Middle frontal gyrus (tissue), 1 donor: ENCODE data around the gene MAGEA1.
"Not testable (repeated sequence)": the region's sequence is repeated elsewhere in the genome, so short reads cannot be mapped to it uniquely, and the experiment has no call there.

Experiments
- DNase-seq: peaks from one replicate; pipeline ENCODE4 v3.0.0-alpha.2; 2015; ENCODE audit warnings: low spot score; ENCODE audit errors: extremely low spot score

The MAGEA1 gene

GRCh38 chrX:153179131-153179530 lies at the start of gene MAGEA1:
Gene MAGEA1, plus strand, starts transcription at chrX:153179284. Its CDS starts 3,106 bp downstream, at chrX:153182390.
- no peak for DNase-seq

GRCh38 chrX:153132924-153133323 lies 46.2 kb upstream of the MAGEA1 start:
- not testable (repeated sequence) for DNase-seq

DNA sequence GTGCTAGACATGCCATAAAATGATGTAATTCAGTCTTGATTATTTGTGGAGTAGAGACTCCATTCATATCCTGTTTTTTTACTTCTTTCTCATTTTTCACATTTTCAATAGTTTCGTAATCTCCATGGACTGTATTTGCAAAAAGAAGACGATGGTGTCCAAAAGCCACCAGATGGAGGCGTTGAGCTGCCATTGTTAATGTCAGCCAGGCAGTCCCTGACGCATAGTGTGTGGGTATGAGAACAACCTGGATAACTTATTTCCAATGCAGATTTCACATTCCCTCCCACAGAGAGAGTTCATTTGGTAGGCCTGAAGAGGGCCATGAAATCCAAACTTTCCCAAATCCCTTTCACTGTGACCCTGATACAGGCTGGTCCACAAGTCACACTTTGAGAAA lies 40.0 kb upstream of the MAGEA1 start:
- not testable (repeated sequence) for DNase-seq

GRCh38 chrX:153146288-153146687 lies 32.8 kb upstream of the MAGEA1 start:
- DNase-seq = not testable (repeated sequence)

DNA sequence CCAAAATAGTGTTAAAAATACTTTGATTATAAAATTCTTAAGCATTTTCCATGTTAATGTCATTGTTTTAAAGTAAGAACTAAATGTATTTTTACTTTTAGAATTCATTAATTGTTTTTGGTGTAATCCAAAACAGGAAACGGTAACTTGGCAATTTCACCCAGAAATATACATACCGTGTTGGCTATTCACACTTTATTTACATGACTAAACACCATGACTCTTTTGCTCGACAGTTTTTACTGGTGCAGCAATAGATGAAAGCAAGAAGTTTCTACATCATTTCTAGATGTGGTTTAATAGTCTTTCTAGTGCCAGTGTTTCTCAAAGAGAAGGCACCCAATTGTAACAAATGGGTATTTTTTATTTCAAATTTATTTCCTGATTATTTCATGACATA lies 25.6 kb upstream of the MAGEA1 start:
- DNase-seq = no peak

- no peak for DNase-seq
Measured at GRCh38 chrX:153157450-153157849, 21.6 kb upstream of the MAGEA1 start.

GRCh38 chrX:153158319-153158718 lies 20.8 kb upstream of the MAGEA1 start:
- no peak for DNase-seq

- DNase-seq = no peak
Measured at GRCh38 chrX:153161952-153162351, 17.1 kb upstream of the MAGEA1 start.

- no peak for DNase-seq
Measured at GRCh38 chrX:153164733-153165132, 14.4 kb upstream of the MAGEA1 start.

- DNase-seq = not testable (repeated sequence)
Measured at GRCh38 chrX:153168423-153168822, 10.7 kb upstream of the MAGEA1 start.

DNA sequence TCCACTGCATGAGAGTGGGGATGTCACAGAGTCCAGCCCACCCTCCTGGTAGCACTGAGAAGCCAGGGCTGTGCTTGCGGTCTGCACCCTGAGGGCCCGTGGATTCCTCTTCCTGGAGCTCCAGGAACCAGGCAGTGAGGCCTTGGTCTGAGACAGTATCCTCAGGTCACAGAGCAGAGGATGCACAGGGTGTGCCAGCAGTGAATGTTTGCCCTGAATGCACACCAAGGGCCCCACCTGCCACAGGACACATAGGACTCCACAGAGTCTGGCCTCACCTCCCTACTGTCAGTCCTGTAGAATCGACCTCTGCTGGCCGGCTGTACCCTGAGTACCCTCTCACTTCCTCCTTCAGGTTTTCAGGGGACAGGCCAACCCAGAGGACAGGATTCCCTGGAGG lies 2.7 kb downstream of the MAGEA1 start:
- DNase-seq = no peak

- DNase-seq = no peak
Measured at GRCh38 chrX:153184787-153185186, 5.7 kb downstream of the MAGEA1 start.

DNA sequence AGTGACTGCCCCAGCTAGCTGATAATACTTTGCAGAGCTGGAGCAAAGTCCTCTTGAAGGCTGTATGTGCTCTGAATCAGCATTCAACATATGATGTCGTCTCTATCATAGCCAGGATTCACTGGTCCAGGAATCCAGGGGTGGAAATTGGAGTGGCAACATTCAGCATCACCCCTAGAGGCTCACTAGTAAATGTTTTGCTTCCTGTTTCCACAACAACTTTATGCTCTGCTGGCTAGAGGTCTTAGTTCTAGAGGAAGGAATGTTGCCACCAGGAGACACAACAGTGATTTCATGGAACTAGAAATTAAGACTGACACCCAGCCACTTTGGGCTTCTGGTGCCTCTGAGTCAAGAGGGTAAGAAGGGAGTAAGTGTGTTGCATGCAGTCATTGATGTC lies 11.3 kb downstream of the MAGEA1 start:
- no peak for DNase-seq

DNA sequence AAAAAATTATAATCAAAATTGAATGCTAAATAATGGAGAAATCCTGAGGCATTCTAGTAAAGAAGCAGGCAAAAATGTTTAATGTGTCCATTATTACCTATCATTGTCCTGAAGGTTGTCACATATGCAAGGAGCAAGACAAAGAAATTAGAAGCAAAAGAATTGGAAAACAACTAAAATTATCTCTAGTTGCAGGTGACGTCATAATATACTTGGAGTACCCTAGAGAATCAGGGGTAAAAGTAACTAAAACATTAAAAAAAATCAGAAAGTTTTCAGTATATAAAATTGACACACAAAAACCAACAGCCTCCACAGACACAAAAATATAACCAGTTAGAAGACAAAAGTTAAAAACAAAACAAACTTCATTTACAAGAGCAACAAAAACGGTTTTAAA lies 21.4 kb downstream of the MAGEA1 start:
- DNase-seq = no peak

- no peak for DNase-seq
Measured at GRCh38 chrX:153206425-153207046, 27.5 kb downstream of the MAGEA1 start.

GRCh38 chrX:153209347-153209746 lies 30.3 kb downstream of the MAGEA1 start:
- DNase-seq = no peak

GRCh38 chrX:153214934-153215333 lies 35.9 kb downstream of the MAGEA1 start:
- no peak for DNase-seq

DNA sequence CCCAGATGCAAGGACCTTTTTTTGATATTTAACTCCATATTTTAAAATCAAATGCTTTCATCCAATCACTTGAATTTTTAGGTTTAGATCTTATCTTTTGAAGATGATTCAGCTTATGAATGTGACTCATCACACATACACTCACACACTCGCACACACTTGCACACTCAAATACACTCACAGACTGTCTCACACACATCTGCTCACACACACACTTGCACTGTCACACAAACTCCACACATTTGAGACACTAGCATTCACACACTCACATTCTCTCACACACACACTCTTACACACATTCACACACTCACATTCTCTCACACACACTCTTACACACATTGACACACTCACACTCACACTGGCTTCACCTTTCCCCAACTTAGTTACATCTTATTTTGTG lies 37.8 kb downstream of the MAGEA1 start:
- DNase-seq = no peak

DNA sequence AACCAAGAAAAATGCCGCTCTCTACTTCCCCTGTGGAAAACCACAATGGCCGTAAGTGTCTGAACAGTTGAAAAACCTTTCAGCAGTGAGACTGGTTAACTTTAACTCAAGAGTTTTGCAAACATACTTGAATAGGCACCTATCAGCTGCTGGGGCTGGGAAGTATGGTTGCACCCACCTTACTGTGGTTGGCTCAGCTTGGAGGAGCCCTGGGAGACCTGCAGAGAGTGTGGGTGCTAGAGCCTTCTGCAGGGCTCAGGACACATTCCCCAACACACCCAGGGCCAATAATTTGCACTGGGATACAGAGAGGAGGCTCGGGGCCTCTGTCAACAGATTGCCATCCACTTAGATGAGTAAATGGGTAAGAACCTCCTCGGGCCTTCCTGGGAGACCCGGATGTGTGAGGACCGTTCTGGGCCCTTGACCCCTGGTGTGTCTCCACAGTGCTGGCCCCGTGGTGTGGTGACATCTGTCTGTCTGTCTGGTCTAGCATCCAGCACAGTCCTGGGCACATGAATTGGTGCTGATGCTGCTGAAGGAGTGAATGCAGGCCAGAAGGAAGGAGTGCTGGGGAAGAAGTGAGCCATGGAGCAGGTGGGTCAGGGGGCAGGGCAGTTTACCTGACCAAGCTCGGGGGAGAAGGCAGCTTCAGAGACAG lies 46.5 kb downstream of the MAGEA1 start:
- no peak for DNase-seq

- DNase-seq = no peak
Measured at GRCh38 chrX:153226344-153227185, 47.5 kb downstream of the MAGEA1 start.
